HG02943 (cell line): ENCODE data around the gene ALK.

Experiments used
- ATAC-seq: cut with Tn5 transposase; IDR thresholded peaks from one replicate; pipeline ENCODE4 v1.9.1; 2021; ENCODE audit warnings: mild to moderate bottlenecking, low read depth, moderate library complexity; ENCODE audit not compliant: unreplicated experiment

The ALK gene

GRCh38 chr2:29799628-29800027 is 121.8 kb downstream of the ALK start:
- ATAC-seq, result no peak

- no peak for ATAC-seq
Measured at GRCh38 chr2:29797916-29798315, 123.5 kb downstream of the ALK start.

GRCh38 chr2:29796446-29796845 is 124.9 kb downstream of the ALK start:
- ATAC-seq, result no peak

GRCh38 chr2:29789911-29790485 is 131.4 kb downstream of the ALK start:
- no peak for ATAC-seq

- no peak for ATAC-seq
Measured at GRCh38 chr2:29787473-29788465, 133.6 kb downstream of the ALK start.

GRCh38 chr2:29786361-29786760 is 135.0 kb downstream of the ALK start:
- no peak for ATAC-seq

GRCh38 chr2:29783666-29784065 is 137.7 kb downstream of the ALK start:
- no peak for ATAC-seq

GRCh38 chr2:29782549-29783458 is 138.6 kb downstream of the ALK start:
- no peak for ATAC-seq

GRCh38 chr2:29782087-29782486 is 139.3 kb downstream of the ALK start:
- ATAC-seq, result no peak

GRCh38 chr2:29780906-29781305 is 140.5 kb downstream of the ALK start:
- ATAC-seq, result no peak

GRCh38 chr2:29777161-29777560 is 144.2 kb downstream of the ALK start:
- ATAC-seq, result no peak

- no peak for ATAC-seq
Measured at GRCh38 chr2:29776406-29776805, 145.0 kb downstream of the ALK start.

- no peak for ATAC-seq
Measured at GRCh38 chr2:29775937-29776336, 145.4 kb downstream of the ALK start.

GRCh38 chr2:29774624-29775023 is 146.8 kb downstream of the ALK start:
- ATAC-seq, result no peak

GRCh38 chr2:29770846-29771245 is 150.5 kb downstream of the ALK start:
- no peak for ATAC-seq

- ATAC-seq, result no peak
Measured at GRCh38 chr2:29769847-29770246, 151.5 kb downstream of the ALK start.

GRCh38 chr2:29767606-29768335 is 153.6 kb downstream of the ALK start:
- ATAC-seq, result no peak

GRCh38 chr2:29766191-29766590 is 155.2 kb downstream of the ALK start:
- no peak for ATAC-seq

GRCh38 chr2:29765721-29766120 is 155.7 kb downstream of the ALK start:
- no peak for ATAC-seq

GRCh38 chr2:29763371-29763770 is 158.0 kb downstream of the ALK start:
- ATAC-seq, result no peak
